Kidney (tissue), 14 donors: ENCODE data around the gene FHAD1. TPM values are rescaled to one million over a fixed set of nuclear protein-coding genes. Genes with fewer than 3 reads are reported as not detected.

Experiments
- DNase-seq, 5 donors: peaks; one replicate each; pipeline ENCODE4 v3.0.0-alpha.2; 2013 to 2020
- FAIRE-seq: peaks from 2 replicates; lab custom pipeline; 2012; peaks lifted over from hg19 to GRCh38; lab: Jason Lieb, UNC
- H3K27ac ChIP-seq, 2 donors: one replicate each; pipeline ENCODE4 v1.7.0; 2013; ENCODE audit warnings: low read depth in 2 of 2, low read length in 2 of 2, inconsistent platforms in 1 of 2
- H3K27me3 ChIP-seq: one replicate; pipeline ENCODE4 v1.7.1; 2013; ENCODE audit warnings: low read length, inconsistent platforms; ENCODE audit not compliant: control insufficient read depth, insufficient read depth
- H3K36me3 ChIP-seq, 3 donors: one replicate each; pipeline versions ENCODE4 v1.7.0 to v1.7.1; 2013; ENCODE audit warnings: low read length in 3 of 3, control low read depth in 1 of 3, inconsistent platforms in 1 of 3; ENCODE audit not compliant: insufficient read depth in 3 of 3, control insufficient read depth in 2 of 3
- H3K4me1 ChIP-seq, 3 donors: one replicate each; pipeline versions ENCODE4 v1.7.0 to v1.7.1; 2013; ENCODE audit warnings: low read length in 3 of 3, inconsistent platforms in 1 of 3, low read depth in 1 of 3; ENCODE audit not compliant: control insufficient read depth in 2 of 3, insufficient read depth in 2 of 3
- H3K4me3 ChIP-seq, 3 donors: one replicate each; pipeline versions ENCODE4 v1.7.0 to v1.8.1; 2013; ENCODE audit warnings: low read length in 3 of 3, control low read depth in 1 of 3, inconsistent platforms in 1 of 3
- H3K9ac ChIP-seq, 3 donors: one replicate each; pipeline versions ENCODE4 v1.7.0 to v1.7.1; 2013; ENCODE audit warnings: low read length in 3 of 3, control low read depth in 1 of 3, inconsistent platforms in 1 of 3
- H3K9me3 ChIP-seq, 3 donors: one replicate each; pipeline versions ENCODE4 v1.7.0 to v1.7.1; 2013; ENCODE audit warnings: low read length in 3 of 3, control low read depth in 1 of 3, inconsistent platforms in 1 of 3; ENCODE audit not compliant: control insufficient read depth in 2 of 3, insufficient read depth in 1 of 3
- CTCF ChIP-seq: IDR thresholded peaks from 3 replicates; pipeline ENCODE4 v1.5.1; 2012; ENCODE audit warnings: mild to moderate bottlenecking, moderate library complexity, borderline replicate concordance; ENCODE audit not compliant: insufficient read depth; ENCODE audit errors: extremely low read depth
- intact Hi-C: fragments of 100-400 bp; cut with DNase I; formaldehyde crosslinking; loops from one replicate; pipeline ENCODE4 v1.11.1; 2022
- polyA plus RNA-seq: library from polyadenylated mRNA; stranded (reverse); fragments of 350-450 nt; fragmentation: Illumina TruSeq; extraction: RNeasy Lipid Tissue Mini Kit (QIAGEN cat#74804); gene quantifications from one replicate; pipeline ENCODE4 v1.2.3, GENCODE V29; 2014; ENCODE audit warnings: low read depth, low replicate concordance; ENCODE audit not compliant: insufficient read depth
- total RNA-seq: library from RNA; stranded (reverse); fragmentation: NEBNext Ultra II Directional; extraction: Animal tissue kit (Norgen Biotek cat#: 25700); gene quantifications from one replicate; pipeline ENCODE4 v1.2.1, GENCODE V29; 2021
- donor health status: control.
- donor health status: control.
- donor health status: control.
- donor health status: control.
- donor health status: control.
- donor health status: DM: yes; HTN: yes; CAD: no.
- donor health status: Normal renal cell carcinoma (clear cell type).

The FHAD1 gene
- total and polyA plus RNA-seq, 2 donors from 2014 or later: 0.84 to 4.2 TPM

DNA sequence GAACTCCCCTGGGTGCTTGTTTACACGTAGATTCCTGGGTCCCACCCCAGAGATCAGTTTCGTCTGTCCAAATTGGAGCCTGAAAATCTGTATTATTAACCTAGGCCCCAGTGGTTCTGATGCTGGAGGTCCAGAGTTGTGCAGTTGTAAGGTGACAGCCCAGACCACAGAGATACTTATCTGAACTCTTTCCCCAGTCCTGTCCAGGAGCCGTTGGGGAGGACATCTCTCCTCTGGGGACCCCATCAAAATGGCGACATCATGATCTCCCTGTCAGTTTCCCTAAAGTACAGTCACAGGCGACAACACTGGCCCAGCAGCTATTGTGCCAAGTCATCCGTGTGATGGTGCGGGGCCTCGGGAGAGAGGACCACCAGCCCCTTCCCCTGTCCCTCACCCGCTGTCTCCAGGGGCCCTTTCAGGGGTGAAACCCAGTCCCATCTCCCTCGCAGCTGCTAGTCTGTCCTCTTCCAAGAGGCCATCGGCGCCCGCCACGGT is 161.9 kb downstream of the FHAD1 start:
- no peak for FAIRE-seq
- Histone ChIP-seq H3K9me3 (no peaks in the 10 kb centered on the region), H3K4me1 (peaks cover 0 to 8% (median 0%) of the 10 kb centered on the region in 3 donors), H3K27ac (no peak overlapping the region), H3K9ac (peak overlapping the region in 2 of 3 donors; percentile 4 to 16), H3K4me3 (peak overlapping the region; percentile 42 to 66 (median 55)), H3K36me3 (no peaks in the 10 kb centered on the region), H3K27me3 (no peaks in the 10 kb centered on the region)
- no peak for DNase-seq
- no peak for TF ChIP-seq CTCF
- intact Hi-C loops: no loop called here

DNA sequence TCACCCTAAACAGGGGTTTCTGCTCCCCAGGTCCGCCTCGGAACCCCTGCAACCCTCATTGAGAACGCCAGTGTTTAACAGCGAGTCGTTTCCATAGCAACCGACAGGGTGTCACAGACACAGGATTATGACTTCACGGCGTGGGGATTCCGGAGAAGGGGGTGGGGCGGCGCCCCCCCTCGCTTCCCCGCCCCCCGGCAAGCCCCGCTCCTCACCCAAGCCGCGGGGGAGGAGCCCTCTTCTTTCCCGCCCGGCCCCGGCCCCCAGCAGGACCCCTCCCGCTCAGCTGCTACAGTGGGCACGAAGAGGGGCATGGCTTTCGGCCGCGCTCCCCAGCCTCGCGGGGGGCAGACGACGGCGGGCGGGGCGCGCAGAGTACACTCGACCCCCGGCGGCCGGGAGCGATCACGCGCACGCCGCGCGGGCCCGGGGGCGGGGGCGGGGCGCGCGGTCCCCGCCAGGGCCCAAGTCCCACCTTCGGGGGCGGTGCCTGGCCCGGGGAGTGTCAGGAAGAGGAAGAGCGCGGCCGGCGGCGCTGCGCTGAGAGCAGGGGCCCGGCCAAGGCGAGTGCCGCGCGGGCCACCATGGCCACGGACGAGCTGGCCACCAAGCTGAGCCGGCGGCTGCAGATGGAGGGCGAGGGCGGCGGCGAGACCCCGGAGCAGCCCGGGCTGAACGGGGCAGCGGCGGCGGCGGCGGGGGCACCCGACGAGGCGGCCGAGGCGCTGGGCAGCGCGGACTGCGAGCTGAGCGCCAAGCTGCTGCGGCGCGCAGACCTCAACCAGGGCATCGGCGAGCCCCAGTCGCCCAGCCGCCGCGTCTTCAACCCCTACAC is 162.6 kb downstream of the FHAD1 start, which contains the start of gene EFHD2:
TSS of gene EFHD2 (plus strand) at position 501 of the 835 bp plus-strand sequence. CDS start at position 585, 84 bp downstream.
- Histone ChIP-seq H3K27me3 (no peaks in the 10 kb centered on the region), H3K4me1 (peaks cover 0 to 8% (median 0%) of the 10 kb centered on the region in 3 donors), H3K4me3 (peak within 1 kb of the TSS; percentile 42 to 73 (median 71)), H3K36me3 (no peaks in the 10 kb centered on the region), H3K27ac (no peak within 1 kb of the TSS), H3K9me3 (no peaks in the 10 kb centered on the region), H3K9ac (peak within 1 kb of the TSS; percentile 4 to 60 (median 35))
- no peak for FAIRE-seq
- intact Hi-C loops: no loop called here
- peak; percentile 9 for TF ChIP-seq CTCF
- DNase-seq: peak; percentile 84 to 95 (median 92)

GRCh38 chr1:15410223-15410883 is 163.3 kb downstream of the FHAD1 start:
- TF ChIP-seq CTCF: no peak
- H3K9ac ChIP-seq: peak overlapping the region in 2 of 3 donors; percentile 35 to 60
- H3K27me3 ChIP-seq: no peaks in the 10 kb centered on the region
- H3K4me1 ChIP-seq: peaks cover 0 to 8% (median 0%) of the 10 kb centered on the region in 3 donors
- no peaks in the 10 kb centered on the region for H3K36me3 ChIP-seq
- DNase-seq (peak in 2 of 5 donors; percentile 73 to 83), FAIRE-seq (no peak)
- no peaks in the 10 kb centered on the region for H3K9me3 ChIP-seq
- intact Hi-C loops: no loop called here
- peak overlapping the region; percentile 42 to 73 (median 71) for H3K4me3 ChIP-seq
- H3K27ac ChIP-seq: no peak overlapping the region
